IMR-90 (cell line): ENCODE results near the gene TYW5. TPM values are rescaled to one million over a fixed set of nuclear protein-coding genes. Genes with fewer than 3 reads are reported as not detected.

Source experiments
- ATAC-seq: fragments of 200-7000 bp; cut with Tn5 transposase; 2 replicates; pipeline ENCODE4 v1.9.1; 2020; ENCODE audit warnings: low read depth, mild to moderate bottlenecking, moderate library complexity
- BruUV-seq: library from RNA; stranded (reverse); fragments of 400-500 nt; replicated peaks from 2 replicates; lab custom pipeline; 2021; lab: Mats Ljungman, UMichigan
- CTCF ChIA-PET: fragments of 300-600 bp; formaldehyde crosslinking; extraction: SDS; loops from one replicate; lab custom pipeline; 2021; ENCODE audit warnings: antibody characterized with exemption; lab: Yijun Ruan, JAX
- POLR2A ChIA-PET: fragments of 300-600 bp; sonication (Branson Sonifier 250); formaldehyde crosslinking; loops from one replicate; lab custom pipeline; 2022; ENCODE audit warnings: antibody characterized with exemption; ENCODE audit not compliant: unreplicated experiment; lab: Charles Lee
- DNase-seq: peaks from one replicate; pipeline ENCODE4 v3.0.0; 2013
- H2AFZ ChIP-seq: replicated peaks from 2 replicates; pipeline ENCODE3; 2013; ENCODE audit warnings: low read length, mild to moderate bottlenecking; ENCODE audit not compliant: poor library complexity
- H2AK5ac ChIP-seq: 2 replicates; pipeline ENCODE4 v1.6.1; 2013; ENCODE audit warnings: low read depth, low read length, inconsistent platforms
- H2AK9ac ChIP-seq: replicated peaks from 2 replicates; pipeline ENCODE3; 2013; ENCODE audit warnings: mild to moderate bottlenecking, low read depth, low read length, moderate library complexity; ENCODE audit not compliant: poor library complexity
- H2BK120ac ChIP-seq: 2 replicates; pipeline ENCODE4 v1.6.1; 2013; ENCODE audit warnings: low read depth, low read length, inconsistent platforms
- H2BK15ac ChIP-seq: 3 replicates; pipeline ENCODE4 v1.6.1; 2013; ENCODE audit warnings: low read depth, low read length, inconsistent platforms
- H2BK20ac ChIP-seq: 2 replicates; pipeline ENCODE4 v1.6.1; 2013; ENCODE audit warnings: low read depth, mild to moderate bottlenecking, inconsistent platforms, low read length, moderate library complexity
- H2BK5ac ChIP-seq: 2 replicates; pipeline ENCODE4 v1.6.1; 2013; ENCODE audit warnings: mild to moderate bottlenecking, low read depth, low read length, inconsistent platforms; ENCODE audit not compliant: poor library complexity, severe bottlenecking
- H3K14ac ChIP-seq: replicated peaks from 2 replicates; pipeline ENCODE4 v1.6.1; 2013; ENCODE audit warnings: low read depth, low read length, inconsistent platforms
- H3K18ac ChIP-seq: 2 replicates; pipeline ENCODE4 v1.6.1; 2013; ENCODE audit warnings: low read depth, low read length, control low read depth
- H3K23ac ChIP-seq: 2 replicates; pipeline ENCODE4 v1.6.1; 2013; ENCODE audit warnings: low read depth, low read length, inconsistent platforms
- H3K27ac ChIP-seq: 2 replicates; pipeline ENCODE4 v1.5.1; 2013; ENCODE audit warnings: mild to moderate bottlenecking, control low read depth, low read length; ENCODE audit not compliant: insufficient read depth
- H3K27me3 ChIP-seq: 2 replicates; pipeline ENCODE4 v1.6.1; 2013; ENCODE audit warnings: low read length; ENCODE audit not compliant: control insufficient read depth, insufficient read depth
- H3K36me3 ChIP-seq: 2 replicates; pipeline ENCODE4 v1.6.1; 2013; ENCODE audit warnings: low read length, mixed read lengths; ENCODE audit not compliant: control insufficient read depth, insufficient read depth
- H3K4ac ChIP-seq: 2 replicates; pipeline ENCODE4 v1.6.1; 2013; ENCODE audit warnings: low read depth, low read length, inconsistent platforms
- H3K4me1 ChIP-seq: 2 replicates; pipeline ENCODE4 v1.6.1; 2013; ENCODE audit warnings: low read length, mixed read lengths; ENCODE audit not compliant: control insufficient read depth, insufficient read depth
- H3K4me2 ChIP-seq: 2 replicates; pipeline ENCODE4 v1.6.1; 2013; ENCODE audit warnings: low read depth, mild to moderate bottlenecking, control low read depth, low read length, moderate library complexity
- H3K4me3 ChIP-seq: 2 replicates; pipeline ENCODE4 v1.5.1; 2013; ENCODE audit warnings: low read depth, mild to moderate bottlenecking, control low read depth, low read length, moderate library complexity; ENCODE audit not compliant: insufficient read depth
- H3K56ac ChIP-seq: 2 replicates; pipeline ENCODE4 v1.6.1; 2013; ENCODE audit warnings: low read length, inconsistent platforms; ENCODE audit not compliant: insufficient read depth; ENCODE audit errors: extremely low read depth
- H3K79me1 ChIP-seq, 2 experiments: 2 replicates each; pipeline ENCODE4 v1.6.1; 2013; ENCODE audit warnings: low read length in 2 of 2, inconsistent platforms in 1 of 2, low read depth in 1 of 2
- H3K9ac ChIP-seq: 2 replicates; pipeline ENCODE4 v1.6.1; 2013; ENCODE audit warnings: low read depth, low read length, control low read depth
- H3K9me1 ChIP-seq: 2 replicates; pipeline ENCODE4 v1.6.1; 2013; ENCODE audit warnings: low read length, inconsistent platforms; ENCODE audit not compliant: insufficient read depth
- H3K9me3 ChIP-seq: 2 replicates; pipeline ENCODE4 v1.6.1; 2013; ENCODE audit warnings: low read length; ENCODE audit not compliant: control insufficient read depth, insufficient read depth
- H4K20me1 ChIP-seq: 2 replicates; pipeline ENCODE4 v1.6.1; 2013; ENCODE audit warnings: low read length, inconsistent platforms; ENCODE audit not compliant: insufficient read depth
- H4K5ac ChIP-seq: 2 replicates; pipeline ENCODE4 v1.6.1; 2013; ENCODE audit warnings: mild to moderate bottlenecking, low read depth, low read length, control low read depth
- H4K8ac ChIP-seq, 2 experiments: 2 replicates each; pipeline ENCODE4 v1.6.1; 2013; ENCODE audit warnings: low read depth in 2 of 2, low read length in 2 of 2, control low read depth in 1 of 2, inconsistent platforms in 1 of 2
- H4K91ac ChIP-seq: 2 replicates; pipeline ENCODE4 v1.6.1; 2013; ENCODE audit warnings: low read depth, low read length, inconsistent platforms; ENCODE audit not compliant: insufficient read depth
- POLR2A ChIP-seq: IDR thresholded peaks from 2 replicates; pipeline ENCODE4 v1.6.1; 2012; ENCODE audit warnings: mild to moderate bottlenecking, low read depth, low read length
- WGBS, 2 experiments: methylation state at CpG; one replicate each; pipeline versions ENCODE4 v1.1.5 to v1.1.7; 2013; ENCODE audit warnings: missing lambda C conversion rate in 2 of 2; ENCODE audit not compliant: insufficient read length in 1 of 2; ENCODE audit errors: extremely low coverage in 2 of 2; 5-methylcytosine and 5-hydroxymethylcytosine counted together
- dilution Hi-C: fragments of 300-500 bp; cut with HindIII; formaldehyde crosslinking; loops from one replicate; pipeline ENCODE4 v1.14.3; 2018; ENCODE audit warnings: low sequenced_read_pairs; ENCODE audit not compliant: unreplicated experiment
- in situ Hi-C: fragments of 300-500 bp; cut with MboI; formaldehyde crosslinking; loops from 3 replicates; pipeline ENCODE4 v1.14.3; 2019; ENCODE audit warnings: low sequenced_read_pairs, inconsistent platforms, mixed read lengths
- intact Hi-C: fragments of 100-400 bp; cut with micrococcal nuclease; formaldehyde crosslinking; loops from 2 replicates; pipeline ENCODE4 v1.10.0; 2022
- polyA plus RNA-seq, 3 experiments: library from polyadenylated mRNA; depleted of rRNA; stranded (reverse); fragments of >200 nt; gene quantifications; 2 replicates each; pipeline ENCODE4 v1.2.3, GENCODE V29; 2012; ENCODE audit warnings: low replicate concordance in 1 of 3
- total RNA-seq: library from RNA; depleted of rRNA; stranded (reverse); fragments of >200 nt; gene quantifications from 2 replicates; pipeline ENCODE4 v1.2.3, GENCODE V29; 2012

TYW5 gene
- total and polyA plus RNA-seq, 2 of the 4 experiments (the other 2 are of a cell fraction): 3.8 to 4.0 TPM

DNA sequence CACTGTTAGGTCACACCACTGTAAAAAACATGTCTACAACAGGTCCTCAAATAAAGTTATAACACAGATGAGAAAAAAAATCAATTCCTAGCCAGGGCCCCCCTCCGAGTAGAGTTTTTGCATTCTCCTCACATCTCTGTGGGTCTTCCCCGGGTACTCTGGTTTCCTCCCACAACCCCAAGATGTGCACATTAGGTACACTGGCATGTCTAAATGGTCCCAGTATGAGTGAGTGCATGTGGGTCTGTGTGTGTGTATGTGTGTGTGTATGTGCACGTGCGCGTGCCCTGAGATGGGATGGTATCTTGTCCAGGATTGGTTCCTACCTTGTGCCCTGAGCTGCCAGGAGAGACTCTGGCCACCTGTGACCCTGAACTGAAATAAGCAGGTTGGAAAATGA, 4.9 kb downstream of the TYW5 start:
- peaks cover 9% of the 10 kb centered on the region for H3K36me3 ChIP-seq
- no peak overlapping the region for H3K18ac ChIP-seq
- no peak overlapping the region for H4K5ac ChIP-seq
- H3K14ac ChIP-seq: no peak overlapping the region
- no peak overlapping the region for H3K27ac ChIP-seq
- no peak overlapping the region for H2BK20ac ChIP-seq
- no peak overlapping the region for H2BK15ac ChIP-seq
- H4K8ac ChIP-seq: no peak overlapping the region
- H3K27me3 ChIP-seq: no peaks in the 10 kb centered on the region
- no peak overlapping the region for H3K4me3 ChIP-seq
- BruUV-seq: no TSS peak
- H3K23ac ChIP-seq: no peak overlapping the region
- TF ChIP-seq POLR2A: no peak
- H3K4me1 ChIP-seq: peaks cover 6% of the 10 kb centered on the region; the same call in 1 of the 2 replicates
- H3K56ac ChIP-seq: no peak overlapping the region
- no peak overlapping the region for H2AK9ac ChIP-seq
- H2AK5ac ChIP-seq: no peak overlapping the region
- in situ Hi-C loops: no loop called here
- peaks cover 3% of the 10 kb centered on the region; the same call in 1 of the 2 replicates for H3K9me1 ChIP-seq
- H4K20me1 ChIP-seq: no peaks in the 10 kb centered on the region
- WGBS, 2 experiments: no CpG with 5 or more reads among the region's 5 CpGs
- H3K4me2 ChIP-seq: no peak overlapping the region
- no peaks in the 10 kb centered on the region for H3K9me3 ChIP-seq
- ChIA-PET CTCF (no interaction called here), POLR2A (no interaction called here)
- ATAC-seq: no peak
- no peak overlapping the region for H2BK5ac ChIP-seq
- H3K9ac ChIP-seq: no peak overlapping the region
- dilution Hi-C loops: no loop called here
- DNase-seq: no peak
- intact Hi-C loops: no loop called here
- H2BK120ac ChIP-seq: no peak overlapping the region
- H2AFZ ChIP-seq: no peak overlapping the region
- H4K91ac ChIP-seq: no peak overlapping the region
- H3K79me1 ChIP-seq: peaks cover 21 to 41% of the 10 kb centered on the region in 2 experiments
- no peak overlapping the region for H3K4ac ChIP-seq
